Lower lobe of right lung (tissue), 2 donors: Measurements from ENCODE around the gene DLG3. TPM values are rescaled to one million over a fixed set of nuclear protein-coding genes. Genes with fewer than 3 reads are reported as not detected.

Source experiments
- ATAC-seq, 2 donors: fragments of 200-7000 bp; cut with Tn5 transposase; one replicate each; pipeline ENCODE4 v1.9.1; 2020 to 2022; ENCODE audit warnings: mild to moderate bottlenecking in 2 of 2, moderate library complexity in 2 of 2
- DNase-seq: peaks from one replicate; pipeline ENCODE4 v3.0.0-alpha.2; 2020
- H3K27ac ChIP-seq: fragments of 200-600 bp; one replicate; pipeline ENCODE4 v1.8.0; 2022
- H3K27me3 ChIP-seq: fragments of 200-600 bp; one replicate; pipeline ENCODE4 v1.8.0; 2022; ENCODE audit warnings: low read depth
- H3K36me3 ChIP-seq: fragments of 200-600 bp; one replicate; pipeline ENCODE4 v1.8.0; 2022; ENCODE audit warnings: mild to moderate bottlenecking
- H3K4me1 ChIP-seq: fragments of 200-600 bp; one replicate; pipeline ENCODE4 v1.8.0; 2022
- H3K4me3 ChIP-seq: fragments of 200-600 bp; one replicate; pipeline ENCODE4 v1.8.0; 2022; ENCODE audit warnings: mild to moderate bottlenecking
- H3K9me3 ChIP-seq: fragments of 200-600 bp; one replicate; pipeline ENCODE4 v1.8.0; 2022
- CTCF ChIP-seq: fragments of 200-600 bp; IDR thresholded peaks from one replicate; pipeline ENCODE4 v1.8.0; 2022; ENCODE audit warnings: antibody characterized with exemption, mild to moderate bottlenecking
- intact Hi-C: fragments of 100-400 bp; cut with DNase I; formaldehyde crosslinking; loops from one replicate; pipeline ENCODE4 v1.11.0; 2022
- total RNA-seq: library from RNA; stranded (reverse); fragmentation: NEBNext Ultra II Directional; extraction: Animal tissue kit (Norgen Biotek cat#: 25700); gene quantifications from one replicate; pipeline ENCODE4 v1.2.1, GENCODE V29; 2021
- donor health status: DM: no; HTN: yes; CAD: no; lungs with severe emphysema.

The DLG3 gene
- total RNA-seq, 1 donor from 2014 or later: 24.1 TPM

DNA sequence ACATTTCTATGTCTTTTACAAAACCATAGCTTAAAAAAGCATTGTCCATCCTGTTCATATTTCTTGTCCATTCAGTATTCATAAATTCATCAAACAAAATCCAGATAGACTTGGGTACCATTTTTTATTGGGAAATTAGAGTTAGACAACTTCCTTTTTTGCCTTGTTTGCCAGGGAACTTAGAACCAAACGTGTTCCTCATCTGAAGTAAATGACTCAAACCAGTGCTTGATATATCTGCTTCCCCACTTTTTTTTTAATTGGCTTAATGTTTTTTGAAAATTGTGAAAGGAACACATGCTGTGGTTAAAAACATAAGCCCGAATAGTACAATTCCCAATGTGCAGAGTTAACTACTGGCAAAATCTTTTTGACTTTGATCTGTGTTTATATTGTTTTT lies 44.2 kb downstream of the DLG3 start:
- H3K4me3 ChIP-seq: no peak overlapping the region
- no peaks in the 10 kb centered on the region for H3K9me3 ChIP-seq
- TF ChIP-seq CTCF: no peak
- intact Hi-C loops: no loop called here
- peaks cover 17% of the 10 kb centered on the region for H3K36me3 ChIP-seq
- ATAC-seq: no peak
- H3K4me1 ChIP-seq: no peaks in the 10 kb centered on the region
- no peaks in the 10 kb centered on the region for H3K27me3 ChIP-seq
- DNase-seq: no peak
- no peak overlapping the region for H3K27ac ChIP-seq

- no peak overlapping the region for H3K4me3 ChIP-seq
- H3K27me3 ChIP-seq: no peaks in the 10 kb centered on the region
- intact Hi-C loops: no loop called here
- no peak overlapping the region for H3K27ac ChIP-seq
- DNase-seq (no peak), ATAC-seq (no peak)
- no peak for TF ChIP-seq CTCF
- no peaks in the 10 kb centered on the region for H3K4me1 ChIP-seq
- H3K36me3 ChIP-seq: peaks cover 34% of the 10 kb centered on the region
- no peaks in the 10 kb centered on the region for H3K9me3 ChIP-seq
Measured at GRCh38 chrX:70494441-70494840, 49.8 kb downstream of the DLG3 start.

DNA sequence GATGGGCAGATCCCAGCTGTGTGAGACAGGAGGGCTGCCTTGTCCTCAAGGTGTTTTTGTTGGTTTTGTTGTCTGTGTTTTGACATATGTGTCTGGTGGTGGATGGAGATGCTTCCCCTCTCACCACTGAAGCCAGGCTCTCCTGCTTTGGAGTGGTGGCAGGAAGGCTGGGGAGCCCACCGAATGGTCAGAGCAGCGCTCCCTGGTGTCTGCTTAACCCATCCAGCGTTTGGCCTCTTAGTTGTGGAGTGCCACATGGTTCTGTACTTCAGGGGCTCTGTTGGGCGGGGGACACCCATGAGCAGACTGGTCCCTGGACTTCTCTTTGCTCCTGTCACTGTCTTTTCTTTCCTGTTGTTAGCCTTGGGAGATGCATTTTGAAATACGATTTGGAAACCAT lies 51.9 kb downstream of the DLG3 start:
- ATAC-seq (no peak), DNase-seq (no peak)
- Histone ChIP-seq H3K36me3 (peaks cover 43% of the 10 kb centered on the region), H3K4me1 (no peaks in the 10 kb centered on the region), H3K27me3 (no peaks in the 10 kb centered on the region), H3K27ac (no peak overlapping the region), H3K4me3 (no peak overlapping the region), H3K9me3 (no peaks in the 10 kb centered on the region)
- intact Hi-C loops: no loop called here
- TF ChIP-seq CTCF: no peak

GRCh38 chrX:70497026-70497425 lies 52.4 kb downstream of the DLG3 start:
- H3K9me3 ChIP-seq: no peaks in the 10 kb centered on the region
- no peak for TF ChIP-seq CTCF
- H3K36me3 ChIP-seq: peaks cover 42% of the 10 kb centered on the region
- H3K27me3 ChIP-seq: no peaks in the 10 kb centered on the region
- ATAC-seq (no peak), DNase-seq (no peak)
- H3K4me3 ChIP-seq: no peak overlapping the region
- intact Hi-C loops: no loop called here
- no peaks in the 10 kb centered on the region for H3K4me1 ChIP-seq
- H3K27ac ChIP-seq: no peak overlapping the region

- H3K4me1 ChIP-seq: no peaks in the 10 kb centered on the region
- TF ChIP-seq CTCF: no peak
- peaks cover 33% of the 10 kb centered on the region for H3K36me3 ChIP-seq
- ATAC-seq (no peak), DNase-seq (no peak)
- H3K27ac ChIP-seq: no peak overlapping the region
- H3K9me3 ChIP-seq: no peaks in the 10 kb centered on the region
- no peaks in the 10 kb centered on the region for H3K27me3 ChIP-seq
- intact Hi-C loops: no loop called here
- H3K4me3 ChIP-seq: no peak overlapping the region
Measured at GRCh38 chrX:70498129-70498528, 53.5 kb downstream of the DLG3 start.

GRCh38 chrX:70500826-70501225 lies 56.2 kb downstream of the DLG3 start:
- H3K27ac ChIP-seq: no peak overlapping the region
- intact Hi-C loops: no loop called here
- H3K9me3 ChIP-seq: no peaks in the 10 kb centered on the region
- H3K4me1 ChIP-seq: no peaks in the 10 kb centered on the region
- H3K4me3 ChIP-seq: no peak overlapping the region
- ATAC-seq (peak in 1 of 2 donors; percentile 41), DNase-seq (no peak)
- H3K36me3 ChIP-seq: peaks cover 20% of the 10 kb centered on the region
- no peaks in the 10 kb centered on the region for H3K27me3 ChIP-seq
- no peak for TF ChIP-seq CTCF
